SK-N-MC (cell line): ENCODE data around the gene NUDT3.

ENCODE experiments used
- EZH2 ChIP-seq: fragments of 200-600 bp; sonication (generic); IDR thresholded peaks from one replicate; pipeline ENCODE4 v1.6.1; 2017; ENCODE audit warnings: antibody characterized with exemption
- POLR2AphosphoS5 ChIP-seq: IDR thresholded peaks from 2 replicates; pipeline ENCODE4 v1.6.1; 2012; ENCODE audit warnings: mild to moderate bottlenecking, low read depth, low read length, borderline replicate concordance

DNA sequence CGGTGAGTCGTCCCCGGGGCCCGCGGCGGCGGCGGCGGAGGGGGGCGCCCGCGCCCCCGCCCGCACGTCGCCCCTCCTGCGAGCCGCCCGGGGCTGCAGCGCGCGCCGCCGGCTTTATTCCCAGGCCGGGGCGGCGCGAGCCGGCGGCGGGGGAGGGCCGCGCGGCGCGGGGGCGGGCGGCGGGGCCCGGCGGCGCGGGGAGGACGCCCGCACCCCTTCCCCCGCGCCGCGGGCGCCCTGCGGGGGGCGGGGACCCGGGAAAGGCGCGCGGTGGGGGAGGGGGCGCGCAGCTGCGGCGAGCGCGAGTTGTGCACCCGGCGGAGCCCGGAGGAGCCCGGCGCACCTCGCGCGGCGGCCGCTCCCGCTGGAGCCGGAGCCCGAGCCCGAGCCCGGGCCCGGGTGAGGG, 155.2 kb downstream of the NUDT3 start:
- TF ChIP-seq EZH2 (no peak), POLR2AphosphoS5 (no peak; the same call in 1 of the 2 replicates)
